Neural cell (in vitro differentiated cells): ENCODE results near the gene ZNF112. TPM values are rescaled to one million over a fixed set of nuclear protein-coding genes. Genes with fewer than 3 reads are reported as not detected.

Experiments used
- H2AFZ ChIP-seq: fragments of 200-600, 300-800 bp; sonication (generic), shearing (Covaris generic); 2 replicates; pipeline ENCODE4 v1.6.0; 2014; ENCODE audit warnings: low read depth, mild to moderate bottlenecking, antibody characterized with exemption, low read length, moderate library complexity
- H3F3A ChIP-seq: fragments of 200-600 bp; shearing (Covaris generic); 2 replicates; pipeline ENCODE4 v1.6.1; 2016; ENCODE audit warnings: mild to moderate bottlenecking, moderate library complexity, mixed read lengths, antibody characterized with exemption, low read length; ENCODE audit not compliant: insufficient read depth, poor library complexity, severe bottlenecking
- H3K27ac ChIP-seq: fragments of 200-600, 300-800 bp; sonication (generic), shearing (Covaris generic); 2 replicates; pipeline ENCODE4 v1.5.1; 2014; ENCODE audit warnings: mild to moderate bottlenecking, low read length, moderate library complexity
- H3K27me3 ChIP-seq: fragments of 300-800, 200-600 bp; sonication (generic), shearing (Covaris generic); 2 replicates; pipeline ENCODE4 v1.6.0; 2014; ENCODE audit warnings: mild to moderate bottlenecking, low read depth, low read length, moderate library complexity; ENCODE audit not compliant: insufficient read depth
- H3K36me3 ChIP-seq: fragments of 300-800, 200-600 bp; sonication (generic), shearing (Covaris generic); 2 replicates; pipeline ENCODE4 v1.5.1; 2014; ENCODE audit warnings: mild to moderate bottlenecking, antibody characterized with exemption, low read length, moderate library complexity; ENCODE audit not compliant: insufficient read depth
- H3K4me2 ChIP-seq: fragments of 300-800, 200-600 bp; sonication (generic), shearing (Covaris generic); 2 replicates; pipeline ENCODE4 v1.6.0; 2014; ENCODE audit warnings: mild to moderate bottlenecking, low read length
- H3K4me3 ChIP-seq: fragments of 300-800, 200-600 bp; sonication (generic), shearing (Covaris generic); 2 replicates; pipeline ENCODE4 v1.5.1; 2014; ENCODE audit warnings: mild to moderate bottlenecking, low read length, moderate library complexity
- H3K79me2 ChIP-seq: fragments of 200-600 bp; shearing (Covaris generic); replicated peaks from 2 replicates; pipeline ENCODE4 v1.6.0; 2014; ENCODE audit warnings: mild to moderate bottlenecking, low read length, moderate library complexity; ENCODE audit not compliant: insufficient read depth
- H3K9ac ChIP-seq: fragments of 300-800, 200-600 bp; sonication (generic), shearing (Covaris generic); 2 replicates; pipeline ENCODE4 v1.6.1; 2016; ENCODE audit warnings: mild to moderate bottlenecking, low read length, mixed read lengths
- H3K9me2 ChIP-seq: fragments of 200-600 bp; shearing (Covaris generic); 2 replicates; pipeline ENCODE4 v1.6.1; 2016; ENCODE audit warnings: mild to moderate bottlenecking, low read length, mixed read lengths; ENCODE audit not compliant: insufficient read depth
- H3K9me3 ChIP-seq: fragments of 200-600, 300-800 bp; sonication (generic), shearing (Covaris generic); 2 replicates; pipeline ENCODE4 v1.6.1; 2016; ENCODE audit warnings: mild to moderate bottlenecking, mixed run types, low read length, moderate library complexity, mixed read lengths
- H4K20me1 ChIP-seq: fragments of 200-600 bp; shearing (Covaris generic); 2 replicates; pipeline ENCODE4 v1.6.1; 2016; ENCODE audit warnings: mild to moderate bottlenecking, mixed run types; ENCODE audit not compliant: insufficient read depth
- CTCF ChIP-seq: fragments of 450-650 bp; IDR thresholded peaks from 2 replicates; pipeline ENCODE4 v1.5.1; 2014; ENCODE audit warnings: antibody characterized with exemption, mild to moderate bottlenecking, moderate library complexity; ENCODE audit not compliant: poor library complexity, severe bottlenecking
- EP300 ChIP-seq: fragments of 450-650 bp; conservative IDR thresholded peaks from 2 replicates; pipeline ENCODE4 v1.6.1; 2014; ENCODE audit warnings: antibody characterized with exemption, mild to moderate bottlenecking, moderate library complexity; ENCODE audit not compliant: poor library complexity, severe bottlenecking
- EZH2 ChIP-seq: fragments of 200-600, 300-800 bp; shearing (Covaris generic), sonication (generic); IDR thresholded peaks from 2 replicates; pipeline ENCODE4 v1.6.1; 2014; ENCODE audit warnings: antibody characterized with exemption, low read length, borderline replicate concordance, mild to moderate bottlenecking; ENCODE audit not compliant: insufficient read depth, poor library complexity, severe bottlenecking
- MXI1 ChIP-seq: fragments of 450-650 bp; conservative IDR thresholded peaks from 2 replicates; pipeline ENCODE4 v1.6.1; 2014; ENCODE audit warnings: antibody characterized with exemption, mild to moderate bottlenecking; ENCODE audit not compliant: poor library complexity, severe bottlenecking
- POLR2AphosphoS5 ChIP-seq: IDR thresholded peaks from 2 replicates; pipeline ENCODE4 v1.6.1; 2012
- RAD21 ChIP-seq: fragments of 450-650 bp; conservative IDR thresholded peaks from 2 replicates; pipeline ENCODE4 v1.6.1; 2014; ENCODE audit warnings: antibody characterized with exemption, mild to moderate bottlenecking, moderate library complexity
- SMC3 ChIP-seq: fragments of 450-650 bp; conservative IDR thresholded peaks from 2 replicates; pipeline ENCODE4 v1.6.1; 2014; ENCODE audit warnings: antibody characterized with exemption, mild to moderate bottlenecking, moderate library complexity; ENCODE audit not compliant: poor library complexity
- TAF1 ChIP-seq: IDR thresholded peaks from 2 replicates; pipeline ENCODE4 v1.6.1; 2012; ENCODE audit warnings: low read depth
- polyA plus RNA-seq: library from polyadenylated mRNA; depleted of rRNA; stranded (reverse); fragments of >200 nt; gene quantifications from 2 replicates; pipeline ENCODE4 v1.2.3, GENCODE V29; 2014
- TF ChIP-seq, protein P1 (sequence below): IDR thresholded peaks from 2 replicates; pipeline ENCODE4 v1.6.1; 2012; ENCODE audit warnings: borderline replicate concordance

Gene ZNF112
- polyA plus RNA-seq, 1 donor from 2014 or later: 16.1 TPM

DNA sequence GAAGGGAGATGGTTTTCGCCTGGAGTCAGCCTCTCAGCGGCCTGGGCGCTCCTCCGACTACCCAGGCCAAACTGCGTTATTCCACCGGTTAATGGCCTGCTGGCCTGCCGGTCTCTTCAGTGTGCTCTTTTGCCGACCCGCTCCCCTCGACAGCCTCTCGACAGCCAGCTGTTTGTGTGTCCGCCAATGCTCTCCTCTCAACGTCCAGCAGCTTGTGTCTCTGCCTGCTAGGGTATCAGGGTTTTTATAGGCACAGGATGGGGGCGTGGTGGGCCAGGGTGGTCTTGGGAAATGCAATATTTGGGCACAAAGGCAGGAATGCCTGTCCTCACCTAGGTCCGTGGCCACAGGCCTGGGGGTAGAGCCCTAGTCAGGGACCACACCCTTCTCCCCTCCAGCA is 50.2 kb downstream of the ZNF112 start:
- TF ChIP-seq TAF1 (no peak), EP300 (no peak), MXI1 (no peak), SMC3 (no peak), POLR2AphosphoS5 (no peak), RAD21 (no peak), EZH2 (no peak)
- TF ChIP-seq, protein P1, sequence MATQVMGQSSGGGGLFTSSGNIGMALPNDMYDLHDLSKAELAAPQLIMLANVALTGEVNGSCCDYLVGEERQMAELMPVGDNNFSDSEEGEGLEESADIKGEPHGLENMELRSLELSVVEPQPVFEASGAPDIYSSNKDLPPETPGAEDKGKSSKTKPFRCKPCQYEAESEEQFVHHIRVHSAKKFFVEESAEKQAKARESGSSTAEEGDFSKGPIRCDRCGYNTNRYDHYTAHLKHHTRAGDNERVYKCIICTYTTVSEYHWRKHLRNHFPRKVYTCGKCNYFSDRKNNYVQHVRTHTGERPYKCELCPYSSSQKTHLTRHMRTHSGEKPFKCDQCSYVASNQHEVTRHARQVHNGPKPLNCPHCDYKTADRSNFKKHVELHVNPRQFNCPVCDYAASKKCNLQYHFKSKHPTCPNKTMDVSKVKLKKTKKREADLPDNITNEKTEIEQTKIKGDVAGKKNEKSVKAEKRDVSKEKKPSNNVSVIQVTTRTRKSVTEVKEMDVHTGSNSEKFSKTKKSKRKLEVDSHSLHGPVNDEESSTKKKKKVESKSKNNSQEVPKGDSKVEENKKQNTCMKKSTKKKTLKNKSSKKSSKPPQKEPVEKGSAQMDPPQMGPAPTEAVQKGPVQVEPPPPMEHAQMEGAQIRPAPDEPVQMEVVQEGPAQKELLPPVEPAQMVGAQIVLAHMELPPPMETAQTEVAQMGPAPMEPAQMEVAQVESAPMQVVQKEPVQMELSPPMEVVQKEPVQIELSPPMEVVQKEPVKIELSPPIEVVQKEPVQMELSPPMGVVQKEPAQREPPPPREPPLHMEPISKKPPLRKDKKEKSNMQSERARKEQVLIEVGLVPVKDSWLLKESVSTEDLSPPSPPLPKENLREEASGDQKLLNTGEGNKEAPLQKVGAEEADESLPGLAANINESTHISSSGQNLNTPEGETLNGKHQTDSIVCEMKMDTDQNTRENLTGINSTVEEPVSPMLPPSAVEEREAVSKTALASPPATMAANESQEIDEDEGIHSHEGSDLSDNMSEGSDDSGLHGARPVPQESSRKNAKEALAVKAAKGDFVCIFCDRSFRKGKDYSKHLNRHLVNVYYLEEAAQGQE: no peak
- Histone ChIP-seq H3K4me3 (no peak overlapping the region), H3K79me2 (peaks cover 12% of the 10 kb centered on the region), H4K20me1 (no peaks in the 10 kb centered on the region), H3K27ac (no peak overlapping the region), H3F3A (no peaks in the 10 kb centered on the region), H3K9me3 (no peaks in the 10 kb centered on the region), H3K4me2 (no peak overlapping the region), H2AFZ (no peak overlapping the region), H3K9ac (no peak overlapping the region), H3K27me3 (no peaks in the 10 kb centered on the region), H3K36me3 (peaks cover 7% of the 10 kb centered on the region), H3K9me2 (no peaks in the 10 kb centered on the region)

GRCh38 chr19:44305457-44305856 is 51.0 kb downstream of the ZNF112 start:
- Histone ChIP-seq H3K9ac (no peak overlapping the region), H4K20me1 (no peaks in the 10 kb centered on the region), H3K9me3 (no peaks in the 10 kb centered on the region)

More at GRCh38 chr19:44305457-44305856, 51.0 kb downstream of the ZNF112 start:
- Histone ChIP-seq H2AFZ (peak overlapping the region; percentile 62), H3K9me2 (no peaks in the 10 kb centered on the region), H3K36me3 (peaks cover 7% of the 10 kb centered on the region), H3K4me2 (peak overlapping the region; percentile 49), H3K4me3 (peak overlapping the region; percentile 86), H3K27me3 (no peaks in the 10 kb centered on the region), H3K27ac (no peak overlapping the region), H3F3A (no peaks in the 10 kb centered on the region), H3K79me2 (peaks cover 12% of the 10 kb centered on the region)
- TF ChIP-seq TAF1 (no peak), POLR2AphosphoS5 (no peak), RAD21 (no peak), SMC3 (no peak), MXI1 (no peak), CTCF (no peak), EZH2 (no peak), EP300 (no peak)
- TF ChIP-seq, protein P1: no peak
